Astrocyte of the spinal cord (primary cell): ENCODE results near the gene KIF24.

Experiments used
- DNase-seq: peaks from one replicate; pipeline ENCODE4 v3.0.0; 2011; ENCODE audit warnings: low read depth, low spot score
- H3K4me3 ChIP-seq: 2 replicates; pipeline ENCODE4 v1.5.1; 2011; ENCODE audit warnings: low read depth, mild to moderate bottlenecking, low read length, moderate library complexity
- CTCF ChIP-seq: IDR thresholded peaks from 2 replicates; pipeline ENCODE4 v1.5.1; 2012; ENCODE audit warnings: low read depth, mild to moderate bottlenecking, low read length, inconsistent platforms
- in situ Hi-C: cut with HindIII; loops from 2 replicates; pipeline ENCODE4 v1.10.0; 2017; ENCODE audit warnings: low sequenced_read_pairs

Gene KIF24

GRCh38 chr9:34374905-34375552 lies 46.0 kb upstream of the KIF24 start:
- no peak for TF ChIP-seq CTCF
- H3K4me3 ChIP-seq, result no peak overlapping the region
- in situ Hi-C loops, result no loop called here
- DNase-seq, result no peak

- in situ Hi-C loops, result no loop called here
- no peak for DNase-seq
- H3K4me3 ChIP-seq, result no peak overlapping the region
- no peak for TF ChIP-seq CTCF
Measured at GRCh38 chr9:34374339-34374738, 45.3 kb upstream of the KIF24 start.

DNA sequence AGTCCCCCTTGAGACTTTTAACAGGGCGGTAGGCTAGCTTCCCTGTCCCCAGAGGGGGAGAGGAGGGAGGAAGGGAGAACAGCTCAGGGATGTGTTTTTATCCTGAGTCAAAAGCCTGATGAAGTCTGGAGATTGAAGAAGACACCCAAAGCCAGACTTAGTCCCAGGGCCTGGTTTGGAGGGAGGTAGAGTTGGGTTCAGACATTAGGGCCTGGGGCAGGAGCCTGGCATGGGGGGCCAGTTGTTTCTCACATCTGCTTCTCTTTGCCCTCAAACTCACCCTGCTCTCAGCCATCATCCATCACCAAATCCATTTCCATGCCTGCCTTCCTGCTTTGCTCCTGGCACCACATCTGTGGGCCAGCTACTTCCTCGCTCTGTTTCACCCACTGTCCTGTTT lies 44.7 kb upstream of the KIF24 start:
- no peak overlapping the region for H3K4me3 ChIP-seq
- TF ChIP-seq CTCF, result no peak
- no peak for DNase-seq
- in situ Hi-C loops, result no loop called here

DNA sequence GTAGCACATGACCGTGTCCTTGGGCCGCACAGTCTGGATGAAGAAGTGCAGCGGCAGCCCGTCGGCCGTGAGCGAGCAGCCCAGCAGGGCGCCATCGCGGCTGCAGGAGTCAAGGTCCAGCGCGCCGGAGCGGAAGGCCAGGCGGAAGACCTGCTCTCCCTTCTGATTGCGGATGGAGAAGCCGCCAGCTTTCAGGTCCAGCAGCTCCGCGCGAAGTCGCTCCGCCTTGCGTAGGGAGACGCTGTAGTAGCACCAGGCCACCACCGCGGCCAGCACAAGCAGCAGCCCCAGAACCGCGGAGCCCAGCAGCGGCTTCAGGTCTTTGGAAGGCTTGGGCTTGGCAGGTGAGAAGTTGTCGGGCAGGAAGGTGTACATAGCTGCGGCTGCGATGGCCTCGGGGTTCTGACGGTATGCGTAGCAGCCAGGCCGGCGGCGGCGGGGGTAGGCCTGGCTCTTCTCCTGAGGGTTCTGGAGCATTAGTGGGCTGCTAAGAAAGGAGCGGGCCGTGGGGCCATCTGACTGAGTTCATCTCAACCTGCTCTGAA lies 43.5 kb upstream of the KIF24 start:
- in situ Hi-C loops, result no loop called here
- no peak overlapping the region for H3K4me3 ChIP-seq
- no peak for DNase-seq
- TF ChIP-seq CTCF, result no peak

- no peak for TF ChIP-seq CTCF
- no peak for DNase-seq
- in situ Hi-C loops, result no loop called here
- H3K4me3 ChIP-seq, result no peak overlapping the region
Measured at GRCh38 chr9:34371886-34372466, 42.9 kb upstream of the KIF24 start.

DNA sequence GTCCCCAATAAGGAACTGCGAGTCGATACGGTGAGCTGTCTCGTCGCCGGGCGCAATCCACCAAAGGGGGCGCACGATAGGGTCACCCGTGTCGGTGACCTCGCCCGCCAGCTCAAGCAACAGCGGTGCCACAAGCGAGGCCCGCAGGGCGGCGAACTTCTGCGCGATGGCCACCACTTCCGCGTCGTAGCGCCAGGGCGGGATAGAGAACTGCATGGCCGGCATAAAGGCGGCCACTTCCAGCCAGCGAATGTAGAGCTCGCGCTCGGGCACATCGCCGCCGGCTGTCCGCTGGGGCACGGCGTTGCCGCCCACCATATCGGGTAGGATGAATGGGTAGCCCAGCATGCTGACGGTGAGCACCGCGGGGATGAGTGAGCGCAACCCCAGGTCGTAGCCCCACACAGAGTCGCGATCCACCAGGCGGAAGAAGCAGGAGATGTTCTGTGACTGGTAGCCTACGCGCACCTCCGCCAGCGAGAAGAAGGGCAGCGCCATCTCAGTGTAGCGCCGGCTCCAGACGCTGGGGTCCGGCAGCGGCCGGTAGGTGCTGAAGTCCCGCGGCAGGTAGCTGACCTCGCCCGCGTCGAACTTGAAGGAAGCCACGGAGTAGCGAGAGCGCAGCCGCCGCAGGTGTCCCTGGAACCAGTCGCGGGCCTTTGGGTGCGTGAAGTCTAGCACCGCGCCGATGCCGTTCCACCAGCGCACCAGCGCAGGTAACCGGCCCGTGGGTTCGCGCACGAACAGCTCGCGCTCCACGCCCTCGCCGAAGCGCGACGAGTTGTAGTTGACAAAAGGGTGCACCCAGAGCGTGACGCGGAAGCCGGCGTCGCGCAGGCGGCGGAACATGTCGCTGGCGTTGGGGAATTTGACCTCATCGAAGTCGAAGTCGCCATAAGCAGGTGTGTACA lies 42.2 kb upstream of the KIF24 start:
- DNase-seq, result no peak
- TF ChIP-seq CTCF, result no peak
- peak overlapping the region; percentile 6 for H3K4me3 ChIP-seq
- in situ Hi-C loops, result no loop called here
